Measurements from ENCODE around the gene DLX4. TPM values are rescaled to one million over a fixed set of nuclear protein-coding genes. Genes with fewer than 3 reads are reported as not detected.
A peak's percentile ranks its signal among the peaks of the same experiment; 100 is the strongest.

Gene DLX4
- total and polyA plus RNA-seq, 2 experiments from 2014 or later: 0.60 to 1.3 TPM

- H3K9me3 ChIP-seq (ENCODE audit: low read depth): no peaks in the 10 kb centered on the region
- no peak overlapping the region for H3K4me3 ChIP-seq
- H3K27ac ChIP-seq: no peak overlapping the region
- H3K4me1 ChIP-seq (ENCODE audit: low read depth): peaks cover 8% of the 10 kb centered on the region
- DNase-seq (ENCODE audit: low read depth in 1 of 2, low spot score in 1 of 2): peak in 1 of 2 donors; percentile 12
- peaks cover 54% of the 10 kb centered on the region for H3K27me3 ChIP-seq
- H3K36me3 ChIP-seq: no peaks in the 10 kb centered on the region
- TF ChIP-seq, protein P1, sequence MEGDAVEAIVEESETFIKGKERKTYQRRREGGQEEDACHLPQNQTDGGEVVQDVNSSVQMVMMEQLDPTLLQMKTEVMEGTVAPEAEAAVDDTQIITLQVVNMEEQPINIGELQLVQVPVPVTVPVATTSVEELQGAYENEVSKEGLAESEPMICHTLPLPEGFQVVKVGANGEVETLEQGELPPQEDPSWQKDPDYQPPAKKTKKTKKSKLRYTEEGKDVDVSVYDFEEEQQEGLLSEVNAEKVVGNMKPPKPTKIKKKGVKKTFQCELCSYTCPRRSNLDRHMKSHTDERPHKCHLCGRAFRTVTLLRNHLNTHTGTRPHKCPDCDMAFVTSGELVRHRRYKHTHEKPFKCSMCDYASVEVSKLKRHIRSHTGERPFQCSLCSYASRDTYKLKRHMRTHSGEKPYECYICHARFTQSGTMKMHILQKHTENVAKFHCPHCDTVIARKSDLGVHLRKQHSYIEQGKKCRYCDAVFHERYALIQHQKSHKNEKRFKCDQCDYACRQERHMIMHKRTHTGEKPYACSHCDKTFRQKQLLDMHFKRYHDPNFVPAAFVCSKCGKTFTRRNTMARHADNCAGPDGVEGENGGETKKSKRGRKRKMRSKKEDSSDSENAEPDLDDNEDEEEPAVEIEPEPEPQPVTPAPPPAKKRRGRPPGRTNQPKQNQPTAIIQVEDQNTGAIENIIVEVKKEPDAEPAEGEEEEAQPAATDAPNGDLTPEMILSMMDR (IDR thresholded peaks at IDR 0.05; ENCODE audit: low read depth, low read length): no peak
Observed at GRCh38 chr17:49978501-49978900, 9.5 kb downstream of the DLX4 start.

DNA sequence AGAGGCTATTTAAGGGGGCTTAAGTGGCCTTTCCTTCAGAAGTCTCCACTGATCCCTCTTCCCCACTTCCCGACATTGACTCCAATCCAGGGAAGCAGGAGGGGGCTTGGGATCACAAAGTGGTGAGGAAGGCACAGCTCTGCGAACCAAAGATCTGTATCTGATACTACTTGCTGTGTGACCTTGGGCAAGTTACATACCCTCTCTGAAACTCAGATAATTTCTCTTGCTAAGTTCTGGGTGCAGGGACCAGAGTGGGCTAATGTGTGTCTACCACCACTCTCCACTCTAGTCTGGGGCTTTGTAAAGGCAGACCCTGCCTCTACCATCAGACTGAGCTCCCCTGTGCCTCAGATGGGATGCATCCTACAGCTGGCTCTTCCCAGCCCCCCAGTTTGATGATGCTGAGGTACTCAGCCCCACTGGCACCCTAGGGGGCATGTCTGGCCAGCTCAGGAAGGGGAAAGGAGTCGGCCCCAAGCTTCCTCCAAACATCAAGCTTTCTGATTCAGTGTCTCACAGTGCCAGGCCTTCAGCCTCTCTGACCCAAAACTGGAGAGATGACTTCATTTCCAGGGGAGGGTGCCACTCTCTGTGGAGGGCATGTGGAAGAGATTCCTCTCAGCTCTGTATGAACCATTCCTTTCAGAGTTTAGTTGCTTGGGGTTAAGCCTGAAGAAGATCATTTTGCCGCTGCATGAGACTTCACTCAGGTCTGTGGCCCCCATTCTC lies 10.9 kb downstream of the DLX4 start:
- Histone ChIP-seq H3K4me1 (ENCODE audit: low read depth) (peaks cover 8% of the 10 kb centered on the region), H3K4me3 (no peak overlapping the region), H3K27me3 (peaks cover 40% of the 10 kb centered on the region), H3K27ac (no peak overlapping the region), H3K9me3 (ENCODE audit: low read depth) (no peaks in the 10 kb centered on the region), H3K36me3 (no peaks in the 10 kb centered on the region)
- TF ChIP-seq, protein P1 (IDR thresholded peaks at IDR 0.05; ENCODE audit: low read depth, low read length): no peak
- no peak for DNase-seq (ENCODE audit: low read depth in 1 of 2, low spot score in 1 of 2)

DNA sequence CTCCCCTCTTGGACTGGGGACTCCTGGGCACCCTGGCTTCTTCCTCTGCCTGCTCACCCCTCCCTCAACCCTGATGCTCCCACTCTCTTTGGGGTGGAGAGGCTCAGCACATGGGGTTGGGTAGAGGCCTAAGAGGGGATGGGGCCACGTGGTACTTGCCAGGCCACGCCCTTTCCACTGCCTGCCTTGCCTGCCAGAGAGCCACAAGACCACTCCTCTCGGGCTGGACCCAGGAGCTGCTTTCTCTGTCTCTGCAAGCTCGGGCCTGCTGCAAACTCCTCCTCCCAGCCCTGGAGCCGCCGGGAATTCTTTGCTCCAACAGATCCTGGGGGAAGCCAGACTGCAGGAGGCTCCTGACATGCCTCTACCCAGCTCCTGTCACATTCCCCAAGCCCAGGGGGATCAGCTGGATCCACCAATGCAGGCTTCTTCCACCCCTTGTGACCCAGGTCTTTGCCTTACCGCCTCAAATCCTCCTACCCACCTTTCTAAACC lies 11.8 kb downstream of the DLX4 start:
- Histone ChIP-seq H3K36me3 (no peaks in the 10 kb centered on the region), H3K4me1 (ENCODE audit: low read depth) (peaks cover 8% of the 10 kb centered on the region), H3K4me3 (no peak overlapping the region), H3K27ac (no peak overlapping the region), H3K27me3 (peaks cover 32% of the 10 kb centered on the region), H3K9me3 (ENCODE audit: low read depth) (no peaks in the 10 kb centered on the region)
- DNase-seq (ENCODE audit: low read depth in 1 of 2, low spot score in 1 of 2): peak in 1 of 2 donors; percentile 77
- TF ChIP-seq, protein P1 (IDR thresholded peaks at IDR 0.05; ENCODE audit: low read depth, low read length): no peak

GRCh38 chr17:49984283-49984682 lies 15.3 kb downstream of the DLX4 start:
- Histone ChIP-seq H3K27me3 (peaks cover 39% of the 10 kb centered on the region), H3K4me3 (no peak overlapping the region), H3K27ac (no peak overlapping the region), H3K4me1 (ENCODE audit: low read depth) (peaks cover 8% of the 10 kb centered on the region), H3K9me3 (ENCODE audit: low read depth) (no peaks in the 10 kb centered on the region), H3K36me3 (no peaks in the 10 kb centered on the region)
- TF ChIP-seq, protein P1 (IDR thresholded peaks at IDR 0.05; ENCODE audit: low read depth, low read length): no peak
- DNase-seq (ENCODE audit: low read depth in 1 of 2, low spot score in 1 of 2): no peak

DNA sequence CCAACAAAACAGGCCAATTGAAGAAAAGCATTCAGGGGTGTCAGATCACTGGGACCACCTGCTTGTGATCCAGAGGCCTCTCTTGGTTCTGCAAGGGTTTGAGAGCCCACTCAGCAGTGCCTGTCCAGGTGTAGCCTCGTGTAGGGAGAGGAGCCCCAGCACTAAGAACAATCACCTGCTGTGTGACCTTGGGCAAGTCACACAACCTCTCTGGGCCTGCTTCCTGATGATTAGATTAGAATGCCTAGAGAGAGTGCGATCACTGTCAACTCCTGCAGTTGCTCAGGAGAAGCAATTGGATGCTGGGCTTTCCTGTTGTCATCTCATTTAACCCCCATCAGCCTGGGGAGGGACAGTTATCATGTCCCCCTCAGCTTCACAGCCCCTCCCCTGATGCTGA lies 15.8 kb downstream of the DLX4 start:
- Histone ChIP-seq H3K4me3 (no peak overlapping the region), H3K9me3 (ENCODE audit: low read depth) (no peaks in the 10 kb centered on the region), H3K36me3 (no peaks in the 10 kb centered on the region), H3K4me1 (ENCODE audit: low read depth) (peaks cover 8% of the 10 kb centered on the region), H3K27ac (no peak overlapping the region), H3K27me3 (peaks cover 44% of the 10 kb centered on the region)
- no peak for DNase-seq (ENCODE audit: low read depth in 1 of 2, low spot score in 1 of 2)
- TF ChIP-seq, protein P1 (IDR thresholded peaks at IDR 0.05; ENCODE audit: low read depth, low read length): no peak
